ENCODE data around the gene MAGI2.

MAGI2 gene

DNA sequence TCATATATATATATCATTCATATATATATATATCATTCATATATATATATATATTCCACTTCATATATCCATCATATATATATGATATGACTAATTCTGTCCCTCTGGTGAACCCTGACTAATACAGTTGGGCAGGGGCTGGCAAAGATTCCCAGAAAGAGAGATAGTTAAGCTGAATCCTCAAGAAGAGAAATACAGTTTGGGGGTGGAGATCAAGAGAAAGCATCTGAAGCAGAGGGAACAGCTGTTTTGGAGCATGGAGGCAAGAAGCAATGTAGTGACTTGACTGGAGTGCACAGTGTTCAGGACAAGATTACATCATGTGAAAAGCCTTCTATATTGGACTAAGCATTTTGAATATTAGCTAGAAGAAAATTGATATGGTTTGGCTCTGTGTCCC, 540.7 kb downstream of the MAGI2 start:
- DNase-seq (ENCODE audit: low read depth), result no peak

- DNase-seq (ENCODE audit: low read depth), result no peak
Measured at GRCh38 chr7:78906735-78907134, 546.7 kb downstream of the MAGI2 start.

- DNase-seq (ENCODE audit: low read depth), result no peak
Measured at GRCh38 chr7:78905436-78905835, 548.0 kb downstream of the MAGI2 start.

DNA sequence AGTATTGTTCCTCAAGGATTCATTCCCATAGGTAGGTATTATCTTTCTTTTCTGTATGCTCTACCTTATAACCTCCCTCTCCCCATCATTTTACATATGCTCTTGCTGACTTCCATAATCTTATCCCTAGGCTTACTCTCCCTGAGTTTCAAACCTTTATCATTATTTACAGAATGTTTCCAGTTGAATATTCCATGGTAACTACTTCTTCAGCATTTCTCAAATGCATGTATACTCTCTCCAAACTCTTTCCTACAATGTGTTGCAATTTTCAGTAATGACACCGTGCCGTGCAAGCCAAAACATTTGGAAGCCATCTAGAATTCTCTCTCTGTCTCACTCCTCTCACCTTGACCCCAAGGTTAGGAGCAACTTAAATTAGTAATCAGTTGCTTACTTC, 548.5 kb downstream of the MAGI2 start:
- DNase-seq (ENCODE audit: low read depth), result no peak

DNA sequence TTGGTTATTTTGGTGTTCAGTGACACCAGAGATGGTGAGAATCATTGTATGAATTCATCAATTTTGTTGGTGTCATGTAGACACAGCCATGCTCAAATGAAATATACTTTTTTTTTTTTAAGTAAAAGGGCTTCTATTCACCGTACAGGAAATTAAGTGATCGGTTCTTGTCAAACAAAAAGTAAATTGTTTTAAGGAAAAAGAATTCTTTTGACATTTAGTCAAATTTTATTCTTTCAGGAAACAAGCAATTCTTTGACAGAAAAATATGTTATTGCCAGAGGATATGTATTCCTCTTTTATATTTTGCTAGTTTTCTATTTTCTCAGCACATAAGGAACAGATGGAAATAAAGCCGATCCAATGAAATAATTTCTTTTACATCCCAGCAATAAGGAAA, 551.9 kb downstream of the MAGI2 start:
- no peak for DNase-seq (ENCODE audit: low read depth)

- DNase-seq (ENCODE audit: low read depth), result no peak
Measured at GRCh38 chr7:78900806-78901205, 552.7 kb downstream of the MAGI2 start.

DNA sequence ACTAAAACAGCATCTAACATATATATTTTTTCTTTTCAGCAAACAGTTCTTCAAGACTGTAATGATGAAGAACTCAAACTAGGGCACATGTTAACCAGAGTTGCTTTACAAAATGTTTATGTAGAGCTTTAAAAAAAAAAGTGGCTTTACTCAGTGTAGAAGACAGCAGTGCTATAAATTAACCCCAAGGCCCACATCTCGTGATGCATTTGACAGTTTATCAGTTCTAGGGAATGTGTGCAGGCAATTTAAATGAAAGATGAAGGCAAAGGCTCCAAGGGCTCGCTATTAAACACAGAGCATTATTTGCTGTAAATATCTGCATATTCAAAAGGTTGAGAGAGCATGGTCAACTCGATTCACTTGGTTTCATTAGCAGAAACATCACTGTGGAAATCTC, 558.1 kb downstream of the MAGI2 start:
- no peak for DNase-seq (ENCODE audit: low read depth)

GRCh38 chr7:78879206-78879605, 574.3 kb downstream of the MAGI2 start:
- no peak for DNase-seq (ENCODE audit: low read depth)

- no peak for DNase-seq (ENCODE audit: low read depth)
Measured at GRCh38 chr7:78873117-78873516, 580.4 kb downstream of the MAGI2 start.

DNA sequence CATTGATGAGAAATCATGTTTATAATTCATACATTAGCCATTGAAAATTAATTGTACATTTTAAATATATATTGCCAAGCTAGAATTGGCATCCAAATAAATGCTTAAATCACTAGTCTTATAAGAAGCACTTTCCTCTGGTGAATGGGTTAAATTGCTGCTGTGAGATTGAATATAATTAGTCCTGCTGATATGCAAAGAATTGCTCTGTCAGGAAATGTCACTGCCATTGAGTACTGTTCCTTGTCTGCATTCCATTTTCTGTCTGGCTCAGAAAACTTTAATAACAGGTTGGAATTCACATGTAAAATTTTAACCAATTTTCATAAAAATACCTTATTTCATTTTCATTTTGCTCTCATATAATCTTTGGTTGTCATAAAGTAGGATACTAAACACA, 589.1 kb downstream of the MAGI2 start:
- no peak for DNase-seq (ENCODE audit: low read depth)

DNA sequence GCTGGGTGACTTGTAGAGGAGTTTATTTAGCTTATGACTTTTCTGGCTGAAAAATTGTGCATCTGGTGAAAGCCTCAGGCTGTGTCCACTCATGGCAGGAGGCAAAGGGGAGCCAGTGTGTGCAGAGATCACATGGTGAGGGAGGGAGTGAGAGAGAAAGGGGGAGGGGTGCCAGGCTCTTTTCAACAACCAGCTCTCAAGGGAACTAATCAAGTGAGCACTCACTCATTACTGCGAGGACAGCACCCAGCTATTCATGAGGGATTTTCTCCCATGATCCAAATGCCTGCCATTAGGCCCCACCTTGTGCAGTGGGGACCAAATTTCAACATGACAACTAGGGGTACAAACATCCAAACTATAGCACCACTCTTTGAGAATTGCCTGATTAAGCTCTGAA, 590.2 kb downstream of the MAGI2 start:
- no peak for DNase-seq (ENCODE audit: low read depth)

- DNase-seq (ENCODE audit: low read depth), result no peak
Measured at GRCh38 chr7:78862411-78862900, 591.0 kb downstream of the MAGI2 start.

DNA sequence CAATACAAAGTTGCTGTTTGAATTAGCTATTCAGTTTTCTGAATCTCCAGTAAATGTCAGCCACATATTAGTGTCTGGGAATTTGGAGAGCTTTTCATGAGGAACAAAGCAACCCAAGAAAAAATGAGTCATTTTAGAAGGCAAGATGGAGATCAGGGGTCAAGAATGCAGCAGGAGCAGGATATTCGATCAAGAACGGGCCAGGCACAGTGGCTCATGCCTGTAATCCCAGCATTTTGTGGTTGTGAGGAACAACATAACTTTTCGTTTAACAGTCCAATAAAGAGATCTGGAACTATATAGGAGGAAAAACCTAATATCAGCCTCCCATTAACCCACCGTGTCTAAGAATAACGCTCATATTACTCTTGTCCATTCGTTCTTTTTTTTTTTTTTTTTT, 600.5 kb downstream of the MAGI2 start:
- no peak for DNase-seq (ENCODE audit: low read depth)

GRCh38 chr7:78850093-78850740, 603.2 kb downstream of the MAGI2 start:
- DNase-seq (ENCODE audit: low read depth), result no peak

GRCh38 chr7:78845155-78845554, 608.3 kb downstream of the MAGI2 start:
- DNase-seq (ENCODE audit: low read depth), result no peak

DNA sequence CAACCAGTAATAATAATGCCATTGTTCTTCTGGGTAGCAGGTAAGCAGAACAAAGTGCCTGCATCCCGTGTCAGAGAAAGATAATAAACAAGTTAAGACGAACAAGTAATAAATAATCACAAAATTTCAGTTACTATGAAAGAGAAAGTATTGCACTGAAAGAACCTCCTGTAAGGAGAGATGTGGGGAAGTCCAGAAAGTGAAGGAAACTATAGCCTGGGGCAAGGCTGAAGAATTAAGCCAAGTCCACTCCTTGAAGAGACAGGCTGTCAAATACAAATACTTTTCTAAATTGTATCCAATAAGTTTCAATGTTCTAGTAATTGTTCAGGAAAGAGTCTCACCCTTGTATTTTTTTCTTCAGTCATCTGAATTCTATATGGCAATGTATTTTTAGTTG, 611.4 kb downstream of the MAGI2 start:
- DNase-seq (ENCODE audit: low read depth), result no peak

DNA sequence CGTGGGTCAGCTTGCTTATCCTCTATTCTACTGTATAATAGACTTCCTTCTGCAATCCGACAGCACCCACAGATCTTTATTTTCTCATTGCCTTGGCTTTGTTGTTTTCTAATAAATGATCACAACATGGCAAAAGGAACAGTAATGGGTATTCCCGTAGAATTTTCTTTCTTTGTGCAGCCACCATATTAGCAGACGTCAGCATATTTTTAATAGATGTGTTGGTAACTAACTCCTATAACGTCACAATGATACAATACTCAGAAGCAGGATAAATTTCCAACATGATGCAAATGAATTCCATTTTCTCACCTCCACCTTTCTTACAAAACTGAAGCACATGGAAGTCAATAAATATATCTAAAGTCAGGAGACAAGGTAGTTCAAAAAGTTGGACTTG, 617.6 kb downstream of the MAGI2 start:
- DNase-seq (ENCODE audit: low read depth), result no peak

DNA sequence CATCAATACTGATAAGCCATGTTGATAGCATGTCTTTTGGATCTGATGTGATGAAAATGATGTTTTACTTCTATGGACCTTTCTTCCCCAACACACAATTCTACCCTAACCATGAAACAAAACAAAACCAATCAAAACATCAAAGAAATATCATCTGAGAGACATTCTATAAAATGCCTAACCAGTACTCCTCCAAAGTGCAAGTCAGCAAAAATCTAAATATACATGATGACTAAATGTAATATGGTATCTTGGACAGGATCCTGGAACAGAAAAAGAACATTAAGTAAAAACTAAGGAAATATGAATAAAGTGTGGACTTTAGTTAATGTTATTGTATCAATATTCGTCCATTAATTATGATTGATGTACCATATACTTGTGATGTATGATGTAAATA, 625.1 kb downstream of the MAGI2 start:
- DNase-seq (ENCODE audit: low read depth), result no peak

GRCh38 chr7:78803501-78804127, 649.9 kb downstream of the MAGI2 start:
- no peak for DNase-seq (ENCODE audit: low read depth)

DNA sequence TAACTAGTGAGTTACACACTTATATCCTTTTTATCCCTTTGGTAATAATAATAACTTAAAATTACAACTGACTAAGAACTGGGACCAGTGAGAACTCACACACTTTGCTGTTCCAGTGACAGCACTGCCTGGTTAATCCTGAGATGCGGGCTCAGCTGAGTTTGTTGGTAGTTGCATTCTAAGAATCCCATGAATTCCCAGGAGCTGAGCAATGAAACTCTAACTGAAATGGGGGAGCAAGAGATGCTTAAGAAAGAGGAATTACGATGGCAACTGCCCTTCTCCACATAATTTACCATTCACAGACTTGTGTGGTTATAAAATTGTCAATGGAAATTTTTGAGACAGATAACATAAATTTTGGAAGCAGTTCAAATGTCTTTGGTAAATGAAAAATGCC, 659.4 kb downstream of the MAGI2 start:
- no peak for DNase-seq (ENCODE audit: low read depth)

DNA sequence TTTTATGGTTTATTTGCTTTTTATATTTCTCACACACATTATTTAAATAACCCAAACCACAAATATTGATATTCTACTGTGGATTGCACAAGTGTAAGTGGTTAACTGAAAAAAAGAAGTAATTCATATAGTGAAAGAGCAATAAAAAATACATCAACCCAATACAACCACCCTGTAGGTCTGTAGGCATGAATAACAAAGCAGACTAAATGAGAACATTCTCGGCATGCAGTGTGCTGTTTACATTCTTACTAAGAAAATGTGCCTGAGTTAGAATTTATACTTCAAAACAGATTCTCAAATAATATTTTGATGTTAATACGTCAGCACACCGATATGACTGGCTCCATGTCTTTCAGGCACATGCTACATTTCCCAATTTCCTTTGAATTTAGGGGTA, 660.8 kb downstream of the MAGI2 start:
- no peak for DNase-seq (ENCODE audit: low read depth)

DNA sequence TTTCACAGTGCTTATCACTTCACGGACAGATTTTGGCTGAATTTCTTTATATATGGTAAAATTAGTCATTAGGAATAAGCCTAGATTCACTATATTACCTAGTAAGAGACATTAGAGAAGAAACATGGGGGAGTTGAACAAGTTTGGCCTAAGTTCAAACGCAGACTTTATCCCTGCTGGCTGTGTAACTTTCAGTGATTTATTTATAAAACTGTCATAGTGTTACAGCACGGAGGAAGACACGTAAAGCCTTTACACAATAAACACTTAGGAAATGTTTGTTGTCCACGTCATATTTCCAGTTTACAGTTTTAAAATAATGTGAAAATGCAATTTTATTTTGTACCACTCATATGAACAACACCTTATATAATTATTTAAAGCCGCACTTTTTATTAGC, 661.5 kb downstream of the MAGI2 start:
- DNase-seq (ENCODE audit: low read depth), result no peak

GRCh38 chr7:78788464-78788863, 665.0 kb downstream of the MAGI2 start:
- no peak for DNase-seq (ENCODE audit: low read depth)

- no peak for DNase-seq (ENCODE audit: low read depth)
Measured at GRCh38 chr7:78787854-78788253, 665.6 kb downstream of the MAGI2 start.
